Naive B cell (primary cell): ENCODE measurements around the gene PRPSAP1. TPM values are rescaled to one million over a fixed set of nuclear protein-coding genes. Genes with fewer than 3 reads are reported as not detected.
"Not testable (repeated sequence)": the region's sequence is repeated elsewhere in the genome, so short reads cannot be mapped to it uniquely, and the experiment has no call there.

ENCODE experiments used
- ATAC-seq, 2 donors: fragments of 150-1000 bp; cut with Tn5 transposase; 2 replicates each; pipeline ENCODE4 v1.10.0; 2021; ENCODE audit warnings: low read depth in 2 of 2, mild to moderate bottlenecking in 2 of 2, moderate library complexity in 2 of 2
- DNase-seq: peaks from one replicate; pipeline ENCODE4 v3.0.0; 2022
- H3K27ac Mint-ChIP-seq, 6 donors: one replicate each; pipeline ENCODE4 v1.8.0; 2020 to 2022; ENCODE audit warnings: mild to moderate bottlenecking in 6 of 6, mixed read lengths in 6 of 6, moderate library complexity in 5 of 6, inconsistent platforms in 2 of 6
- H3K27me3 Mint-ChIP-seq, 3 donors: one replicate each; pipeline ENCODE4 v1.8.0; 2021 to 2022; ENCODE audit warnings: mixed read lengths in 3 of 3, mild to moderate bottlenecking in 1 of 3
- H3K36me3 Mint-ChIP-seq, 2 donors: one replicate each; pipeline ENCODE4 v1.8.0; 2020 to 2022; ENCODE audit warnings: mixed read lengths in 2 of 2, inconsistent platforms in 1 of 2, mild to moderate bottlenecking in 1 of 2
- H3K4me1 Mint-ChIP-seq, 3 donors: one replicate each; pipeline ENCODE4 v1.8.0; 2020 to 2022; ENCODE audit warnings: mixed read lengths in 3 of 3, inconsistent platforms in 1 of 3, mild to moderate bottlenecking in 1 of 3, moderate library complexity in 1 of 3
- H3K4me3 Mint-ChIP-seq, 8 donors: one replicate each; pipeline ENCODE4 v1.8.0; 2020 to 2022; ENCODE audit warnings: mild to moderate bottlenecking in 8 of 8, mixed read lengths in 8 of 8, moderate library complexity in 8 of 8, inconsistent platforms in 2 of 8
- H3K9me3 Mint-ChIP-seq, 7 donors: one replicate each; pipeline ENCODE4 v1.8.0; 2020 to 2022; ENCODE audit warnings: mixed read lengths in 7 of 7, mild to moderate bottlenecking in 5 of 7, inconsistent platforms in 2 of 7, moderate library complexity in 1 of 7
- polyA plus RNA-seq, 6 donors: library from polyadenylated mRNA; unstranded; fragments of 300-500 nt; fragmentation: Illumina TruSeq; gene quantifications; one replicate each; pipeline ENCODE4 v1.2.3, GENCODE V29; 2021; ENCODE audit warnings: low read depth in 6 of 6

Gene PRPSAP1
- polyA plus RNA-seq, 6 donors from 2014 or later = 46.0 to 81.3 (median 54.4) TPM

DNA sequence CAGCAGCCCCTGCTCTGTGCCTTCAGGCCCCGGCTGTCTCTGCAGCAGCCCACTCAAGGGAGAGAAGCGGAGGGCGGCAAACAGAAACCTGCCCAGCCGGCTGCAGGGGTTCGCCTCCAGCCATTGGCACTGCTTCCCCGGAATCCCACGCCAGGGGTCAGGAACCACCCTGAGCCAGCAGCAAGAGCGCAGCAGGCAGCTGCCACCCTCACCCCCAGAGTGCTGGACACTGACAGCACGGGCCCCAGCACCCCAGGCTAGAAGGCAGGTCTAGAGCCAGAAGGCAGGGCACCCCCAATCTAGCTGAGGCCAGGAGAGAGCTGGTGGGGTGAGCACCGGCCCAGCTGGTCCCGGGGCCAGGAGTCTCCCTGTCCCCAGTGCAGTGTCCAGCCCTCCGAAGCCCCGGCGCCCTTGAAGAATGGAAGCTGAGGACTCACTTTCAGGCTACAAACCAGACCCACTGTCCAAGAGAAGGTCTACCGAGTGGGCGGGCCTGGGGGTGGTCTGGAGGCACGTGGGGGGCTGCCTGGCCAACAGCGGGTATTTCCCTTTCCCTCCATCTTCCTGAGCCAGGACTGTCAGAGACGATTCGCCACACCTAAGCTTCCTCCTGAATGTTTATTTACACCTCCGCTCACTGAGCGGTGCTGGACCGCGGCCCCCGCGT lies 80.1 kb downstream of the PRPSAP1 start:
- Mint-ChIP-seq H3K27ac (peak overlapping the region; percentile 98 to 100 (median 100)), H3K27me3 (no peaks in the 10 kb centered on the region), H3K36me3 (no peaks in the 10 kb centered on the region), H3K4me3 (peak overlapping the region in 7 of 8 donors; percentile 40 to 91 (median 86)), H3K4me1 (peaks cover 43 to 76% (median 66%) of the 10 kb centered on the region in 3 donors), H3K9me3 (no peaks in the 10 kb centered on the region)
- DNase-seq = no peak
- ATAC-seq = no peak

GRCh38 chr17:76272541-76273444 lies 80.9 kb downstream of the PRPSAP1 start:
- ATAC-seq (peak; percentile 10 to 11), DNase-seq (peak; percentile 75)
- Mint-ChIP-seq H3K4me1 (peaks cover 49 to 83% (median 74%) of the 10 kb centered on the region in 3 donors), H3K9me3 (no peaks in the 10 kb centered on the region), H3K27me3 (no peaks in the 10 kb centered on the region), H3K36me3 (no peaks in the 10 kb centered on the region), H3K4me3 (peak overlapping the region; percentile 80 to 91 (median 87)), H3K27ac (peak overlapping the region; percentile 98 to 100 (median 100))

DNA sequence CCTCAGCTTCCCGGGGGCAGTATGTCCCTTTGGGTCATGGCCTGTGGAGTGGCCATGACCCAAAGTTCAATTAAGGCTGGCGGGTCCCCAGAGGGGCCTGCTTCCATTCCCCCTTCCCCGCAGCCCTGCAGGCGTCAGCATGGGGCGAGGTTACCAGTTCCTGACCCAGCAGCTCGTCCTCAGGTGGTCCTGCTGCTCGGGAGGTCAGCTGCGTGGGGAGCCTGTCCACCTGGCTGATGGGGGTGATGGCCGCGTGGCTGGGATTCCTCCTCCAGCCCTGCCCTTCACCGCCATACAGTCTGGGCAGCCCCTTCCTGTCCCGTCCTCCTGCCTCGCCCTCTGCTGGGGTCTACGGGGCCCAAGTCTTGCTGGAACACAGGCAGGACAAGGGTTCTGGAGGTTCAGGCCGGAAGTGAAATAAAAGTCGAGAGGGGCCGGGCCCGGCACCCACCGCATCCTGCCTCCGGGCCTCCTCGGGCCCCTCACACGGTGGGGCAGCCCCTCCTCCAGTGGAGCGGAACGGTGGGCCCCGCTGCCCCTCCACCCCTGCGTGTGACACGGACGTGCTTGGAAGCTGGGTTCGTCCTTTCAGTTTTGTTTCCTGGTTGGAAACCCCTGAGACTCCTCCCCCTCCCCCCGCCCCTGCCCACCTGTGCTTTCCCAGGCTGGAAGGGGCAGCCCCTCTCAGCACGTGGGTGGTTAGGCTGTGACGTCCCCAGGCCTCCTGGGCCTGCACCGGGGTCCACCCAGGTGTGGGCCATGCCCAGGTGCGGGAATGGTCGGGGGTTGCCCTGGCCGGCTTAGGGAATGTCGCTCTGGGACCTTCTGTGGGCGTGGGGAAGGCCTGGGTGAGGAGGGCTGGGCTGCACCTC lies 81.8 kb downstream of the PRPSAP1 start:
- peaks cover 46 to 89% (median 78%) of the 10 kb centered on the region in 3 donors for H3K4me1 Mint-ChIP-seq
- ATAC-seq (peak; percentile 64 to 67), DNase-seq (peak; percentile 97)
- H3K9me3 Mint-ChIP-seq = no peaks in the 10 kb centered on the region
- peak overlapping the region; percentile 98 to 100 (median 100) for H3K27ac Mint-ChIP-seq
- H3K4me3 Mint-ChIP-seq = peak overlapping the region; percentile 80 to 91 (median 87)
- no peaks in the 10 kb centered on the region for H3K27me3 Mint-ChIP-seq
- no peaks in the 10 kb centered on the region for H3K36me3 Mint-ChIP-seq

DNA sequence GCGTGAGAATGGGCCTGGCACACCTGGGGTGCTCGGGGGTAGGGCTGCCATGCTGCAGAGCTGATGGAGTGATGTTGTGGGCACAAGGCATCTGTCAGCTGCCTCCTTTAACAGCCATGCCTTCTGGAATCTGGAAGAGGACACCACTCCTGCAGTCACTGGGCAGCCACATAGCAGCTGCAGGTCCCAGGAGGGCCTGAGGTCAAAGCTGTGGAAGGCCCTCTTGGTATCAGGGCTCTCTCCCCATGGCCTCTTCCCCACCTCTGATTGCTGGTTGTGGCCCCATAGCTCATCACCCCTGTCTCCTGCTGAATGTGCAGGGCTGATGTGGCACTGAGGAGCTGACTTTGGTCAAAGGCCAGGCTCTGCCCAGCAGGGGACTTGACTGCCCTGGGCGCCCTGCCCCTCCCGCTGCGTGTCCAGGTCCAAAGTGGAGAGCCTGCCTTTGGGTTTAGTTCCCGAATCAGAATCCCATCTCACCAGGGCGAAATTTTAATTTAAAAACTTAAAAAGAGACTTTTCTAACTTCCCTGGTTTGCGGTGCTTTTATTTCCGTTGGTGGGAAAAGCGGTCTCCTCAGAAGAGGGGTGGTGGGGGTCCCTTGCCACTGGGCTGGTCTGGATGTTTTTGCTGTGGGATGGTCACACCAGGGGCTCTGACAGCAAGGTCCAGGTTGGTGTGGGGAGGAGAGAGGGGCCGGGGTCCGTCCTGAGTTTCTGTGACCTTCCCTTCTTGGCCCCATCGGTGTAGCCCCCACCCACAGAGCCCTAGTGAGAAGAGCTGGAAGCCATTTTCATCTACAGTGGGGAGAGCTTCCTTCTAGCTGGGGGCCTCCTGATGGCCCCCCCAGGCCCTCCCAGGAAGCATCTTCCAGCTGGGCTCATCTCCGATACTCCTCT lies 82.7 kb downstream of the PRPSAP1 start:
- peak overlapping the region; percentile 98 to 100 (median 100) for H3K27ac Mint-ChIP-seq
- no peaks in the 10 kb centered on the region for H3K9me3 Mint-ChIP-seq
- H3K27me3 Mint-ChIP-seq = no peaks in the 10 kb centered on the region
- H3K36me3 Mint-ChIP-seq = no peaks in the 10 kb centered on the region
- H3K4me3 Mint-ChIP-seq = peak overlapping the region; percentile 56 to 91 (median 82)
- ATAC-seq (no peak), DNase-seq (peak; percentile 30)
- peaks cover 43 to 87% (median 74%) of the 10 kb centered on the region in 3 donors for H3K4me1 Mint-ChIP-seq

DNA sequence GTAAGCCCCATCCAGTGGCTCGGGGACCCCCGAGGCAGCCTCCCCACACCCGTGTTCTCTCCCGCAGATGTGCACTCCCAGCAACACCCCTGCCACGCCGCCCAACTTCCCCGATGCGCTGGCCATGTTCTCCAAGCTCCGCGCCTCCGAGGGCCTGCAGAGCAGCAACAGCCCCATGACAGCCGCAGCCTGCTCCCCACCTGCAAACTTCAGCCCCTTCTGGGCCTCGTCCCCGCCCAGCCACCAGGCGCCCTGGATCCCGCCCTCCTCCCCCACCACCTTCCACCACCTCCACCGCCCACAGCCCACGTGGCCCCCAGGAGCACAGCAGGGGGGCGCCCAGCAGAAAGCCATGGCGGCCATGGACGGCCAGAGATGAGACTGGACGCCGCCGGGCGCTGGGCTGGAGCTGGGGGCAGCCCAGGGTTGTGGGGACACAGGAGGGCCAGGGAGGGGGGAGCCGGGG lies 83.6 kb downstream of the PRPSAP1 start:
- no peak for ATAC-seq
- Mint-ChIP-seq H3K36me3 (no peaks in the 10 kb centered on the region), H3K9me3 (no peaks in the 10 kb centered on the region), H3K4me1 (peaks cover 35 to 78% (median 65%) of the 10 kb centered on the region in 3 donors), H3K27ac (peak overlapping the region; percentile 98 to 100 (median 99)), H3K27me3 (no peaks in the 10 kb centered on the region), H3K4me3 (peak overlapping the region in 5 of 8 donors; percentile 29 to 89 (median 66))
- DNase-seq = peak; percentile 38

- peak overlapping the region in 7 of 8 donors; percentile 56 to 95 (median 86) for H3K4me3 Mint-ChIP-seq
- H3K36me3 Mint-ChIP-seq = no peaks in the 10 kb centered on the region
- DNase-seq (no peak), ATAC-seq (no peak)
- H3K27me3 Mint-ChIP-seq = no peaks in the 10 kb centered on the region
- peak overlapping the region; percentile 98 to 100 (median 99) for H3K27ac Mint-ChIP-seq
- peaks cover 33 to 73% (median 62%) of the 10 kb centered on the region in 3 donors for H3K4me1 Mint-ChIP-seq
- H3K9me3 Mint-ChIP-seq = no peaks in the 10 kb centered on the region
Measured at GRCh38 chr17:76268991-76269981, 84.4 kb downstream of the PRPSAP1 start.

DNA sequence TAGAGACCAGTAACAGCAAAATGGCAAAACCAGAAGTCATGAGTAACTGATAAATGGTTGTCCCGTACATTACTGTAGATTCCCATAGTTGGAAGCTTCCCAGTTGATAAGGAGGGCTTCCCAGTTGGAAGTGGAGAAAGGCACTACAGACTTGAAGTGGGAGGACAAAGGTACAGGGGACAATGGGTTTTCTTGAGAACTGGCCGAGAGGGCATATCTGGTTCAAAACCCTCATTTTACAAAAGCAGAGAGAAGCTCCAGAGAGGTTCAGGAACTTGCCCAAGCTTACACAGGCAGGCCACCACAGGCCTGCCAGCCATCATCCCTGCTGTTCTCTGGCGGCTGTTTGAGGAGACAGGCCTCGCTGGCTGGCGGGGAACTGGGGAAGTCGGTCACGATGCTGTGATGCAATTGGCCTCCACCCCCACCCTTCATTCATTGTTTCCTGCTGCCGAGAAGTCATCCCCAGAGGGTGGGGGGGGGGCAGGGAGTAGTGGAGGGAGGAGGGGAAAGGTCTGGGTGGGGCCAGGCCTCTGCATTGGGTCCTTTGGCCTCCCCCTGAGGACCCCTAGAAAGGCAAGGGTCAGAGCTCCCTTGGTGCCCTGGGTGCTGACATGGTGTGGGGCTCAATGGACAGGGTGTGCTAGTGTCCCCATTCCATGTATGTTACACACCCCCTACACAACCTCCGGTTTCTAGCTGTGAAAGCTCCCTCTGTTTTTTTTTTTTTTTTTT lies 85.5 kb downstream of the PRPSAP1 start:
- DNase-seq (peak; percentile 86), ATAC-seq (peak; percentile 18 to 26)
- peak overlapping the region; percentile 86 to 95 (median 88) for H3K4me3 Mint-ChIP-seq

DNA sequence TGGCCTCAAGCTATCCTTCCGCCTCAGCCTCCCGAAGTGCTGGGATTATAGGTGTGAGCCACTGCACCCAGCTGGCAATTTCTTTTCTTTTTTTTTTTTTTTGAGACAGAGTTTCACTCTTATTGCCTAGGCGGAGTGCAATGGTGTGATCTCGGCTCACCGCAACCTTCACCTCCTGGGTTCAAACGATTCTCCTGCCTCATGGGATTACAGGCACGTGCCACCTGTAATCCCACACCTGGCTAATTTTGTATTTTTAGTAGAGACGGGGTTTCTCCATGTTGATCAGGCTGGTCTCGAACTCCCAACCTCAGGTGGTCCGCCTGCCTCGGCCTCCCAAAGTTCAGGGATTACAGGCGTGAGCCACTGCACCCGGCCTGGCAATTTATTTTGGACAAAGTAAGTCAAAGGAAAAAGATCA lies 86.1 kb downstream of the PRPSAP1 start:
- not testable (repeated sequence) for H3K9me3 Mint-ChIP-seq, ATAC-seq
- H3K27ac Mint-ChIP-seq = peak overlapping the region; percentile 98 to 100 (median 99)

More for the DNA sequence above, 85.5 kb downstream of the PRPSAP1 start:
- Mint-ChIP-seq H3K9me3 (no peaks in the 10 kb centered on the region), H3K27ac (peak overlapping the region; percentile 98 to 100 (median 99)), H3K36me3 (no peaks in the 10 kb centered on the region), H3K27me3 (no peaks in the 10 kb centered on the region), H3K4me1 (peaks cover 39 to 69% (median 68%) of the 10 kb centered on the region in 3 donors)

DNA sequence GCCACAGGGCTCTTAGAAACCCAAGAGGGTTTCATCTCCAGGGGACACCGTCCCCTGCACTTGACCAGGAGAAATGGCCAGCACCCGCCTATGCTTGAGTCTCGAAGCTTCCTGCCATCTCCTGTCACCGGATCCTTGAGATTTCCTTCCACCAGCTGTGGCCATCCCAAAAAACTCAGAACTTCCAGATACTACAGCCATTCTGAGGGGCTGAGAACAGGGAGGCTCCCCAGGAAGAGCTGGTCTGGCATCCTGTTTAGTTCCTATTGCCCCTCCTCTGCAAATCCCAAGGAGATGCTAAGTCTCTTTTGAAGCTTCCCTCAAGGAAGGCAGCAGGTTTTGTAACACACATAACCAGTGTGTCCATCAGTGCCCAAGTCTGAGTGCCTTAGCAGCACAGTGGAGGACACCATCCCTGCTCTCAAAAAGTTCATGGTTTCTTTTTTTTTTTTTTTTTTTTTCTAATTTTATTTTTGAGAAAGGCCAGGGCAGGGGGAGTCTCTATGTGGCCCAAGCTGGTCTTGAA lies 86.6 kb downstream of the PRPSAP1 start:
- ATAC-seq (no peak), DNase-seq (no peak)
- Mint-ChIP-seq H3K9me3 (no peaks in the 10 kb centered on the region), H3K4me1 (peaks cover 40 to 73% (median 69%) of the 10 kb centered on the region in 3 donors), H3K36me3 (no peaks in the 10 kb centered on the region), H3K27ac (peak overlapping the region; percentile 98 to 100 (median 99)), H3K4me3 (peak overlapping the region; percentile 86 to 95 (median 92)), H3K27me3 (no peaks in the 10 kb centered on the region)

More for the DNA sequence above, 86.1 kb downstream of the PRPSAP1 start:
- Mint-ChIP-seq H3K4me3 (peak overlapping the region; percentile 86 to 95 (median 88)), H3K4me1 (peaks cover 41 to 69% (median 68%) of the 10 kb centered on the region in 3 donors)
- not testable (repeated sequence) for H3K36me3 Mint-ChIP-seq, DNase-seq, H3K27me3 Mint-ChIP-seq

DNA sequence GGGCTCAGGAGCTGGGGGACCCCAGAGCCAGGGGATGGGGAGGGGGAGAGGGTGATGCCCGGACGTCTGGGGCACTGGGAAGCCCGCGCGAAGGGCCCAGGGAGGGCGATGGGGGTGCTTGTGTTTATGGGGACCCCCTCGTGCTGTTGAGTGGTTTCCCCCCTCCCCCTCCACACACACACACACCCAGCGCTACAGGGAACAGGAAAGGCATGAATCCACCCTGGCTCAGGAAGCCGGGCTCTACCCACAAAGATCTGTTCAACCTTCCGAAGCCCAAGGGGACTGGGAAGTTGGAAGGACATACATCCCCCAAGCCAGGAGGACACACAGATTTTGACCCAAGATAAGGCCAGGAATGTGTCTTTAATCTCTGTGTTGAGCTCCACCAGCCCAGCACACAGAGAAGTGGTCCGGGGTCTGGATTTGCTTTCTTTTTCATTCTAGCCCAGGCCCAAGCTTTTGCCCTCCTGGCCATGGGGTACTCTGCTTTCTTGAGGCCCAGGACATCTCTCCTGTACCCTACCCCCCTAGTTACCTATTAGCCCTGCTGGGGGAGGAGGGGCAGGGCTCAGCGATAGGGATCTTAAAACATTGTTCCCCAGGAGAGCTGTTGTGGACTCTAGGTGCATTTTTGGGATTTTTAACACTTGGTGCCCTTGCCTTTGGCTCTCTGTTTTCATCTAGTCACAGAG lies 87.3 kb downstream of the PRPSAP1 start:
- Mint-ChIP-seq H3K4me3 (peak overlapping the region; percentile 86 to 95 (median 92)), H3K36me3 (no peaks in the 10 kb centered on the region), H3K9me3 (no peaks in the 10 kb centered on the region), H3K27me3 (no peaks in the 10 kb centered on the region), H3K27ac (peak overlapping the region; percentile 98 to 100 (median 99)), H3K4me1 (peaks cover 42 to 79% (median 71%) of the 10 kb centered on the region in 3 donors)
- DNase-seq (peak; percentile 38), ATAC-seq (no peak)
